Measurements from ENCODE around the gene ABCC12. TPM values are rescaled to one million over a fixed set of nuclear protein-coding genes. Genes with fewer than 3 reads are reported as not detected.

The ABCC12 gene
- total and polyA plus RNA-seq, 8 donors, result not detected

DNA sequence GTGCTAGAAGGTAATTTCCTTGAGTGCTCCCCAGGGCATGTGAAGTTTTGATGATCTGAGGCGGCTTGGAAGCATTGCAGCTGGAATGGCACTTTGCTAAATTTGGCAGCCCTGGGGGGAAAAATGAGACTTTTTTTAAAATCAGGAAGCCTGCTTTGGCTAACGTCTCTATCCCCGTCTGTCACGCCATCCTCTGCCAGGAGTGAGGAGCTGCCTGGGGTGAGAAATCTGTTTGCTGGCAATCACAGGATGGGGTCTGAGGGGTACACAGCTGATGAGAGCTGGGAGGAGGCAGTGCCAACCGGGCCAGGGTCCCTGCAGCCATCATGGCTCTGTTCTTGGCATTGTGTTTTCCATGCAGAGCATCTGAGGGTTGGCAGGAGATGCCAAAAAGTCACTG lies 2.0 kb downstream of the ABCC12 start:
- H3K4me3 ChIP-seq, result no peak overlapping the region
- intact Hi-C loops (cut with DNase I), result no loop called here
- DNase-seq (no peak), ATAC-seq (no peak), FAIRE-seq (no peak)
- H3K36me3 ChIP-seq, result no peaks in the 10 kb centered on the region
- H3K27ac ChIP-seq, result no peak overlapping the region
- WGBS, 2 donors, result 87 to 96% methylated on average over 5 of the region's 5 CpGs
- H3K4me1 ChIP-seq, result no peaks in the 10 kb centered on the region
- TF ChIP-seq, protein P1, sequence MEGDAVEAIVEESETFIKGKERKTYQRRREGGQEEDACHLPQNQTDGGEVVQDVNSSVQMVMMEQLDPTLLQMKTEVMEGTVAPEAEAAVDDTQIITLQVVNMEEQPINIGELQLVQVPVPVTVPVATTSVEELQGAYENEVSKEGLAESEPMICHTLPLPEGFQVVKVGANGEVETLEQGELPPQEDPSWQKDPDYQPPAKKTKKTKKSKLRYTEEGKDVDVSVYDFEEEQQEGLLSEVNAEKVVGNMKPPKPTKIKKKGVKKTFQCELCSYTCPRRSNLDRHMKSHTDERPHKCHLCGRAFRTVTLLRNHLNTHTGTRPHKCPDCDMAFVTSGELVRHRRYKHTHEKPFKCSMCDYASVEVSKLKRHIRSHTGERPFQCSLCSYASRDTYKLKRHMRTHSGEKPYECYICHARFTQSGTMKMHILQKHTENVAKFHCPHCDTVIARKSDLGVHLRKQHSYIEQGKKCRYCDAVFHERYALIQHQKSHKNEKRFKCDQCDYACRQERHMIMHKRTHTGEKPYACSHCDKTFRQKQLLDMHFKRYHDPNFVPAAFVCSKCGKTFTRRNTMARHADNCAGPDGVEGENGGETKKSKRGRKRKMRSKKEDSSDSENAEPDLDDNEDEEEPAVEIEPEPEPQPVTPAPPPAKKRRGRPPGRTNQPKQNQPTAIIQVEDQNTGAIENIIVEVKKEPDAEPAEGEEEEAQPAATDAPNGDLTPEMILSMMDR (IDR thresholded peaks at IDR 0.05), result no peak
- no peaks in the 10 kb centered on the region for H3K9me3 ChIP-seq
- H3K27me3 ChIP-seq, result no peaks in the 10 kb centered on the region

DNA sequence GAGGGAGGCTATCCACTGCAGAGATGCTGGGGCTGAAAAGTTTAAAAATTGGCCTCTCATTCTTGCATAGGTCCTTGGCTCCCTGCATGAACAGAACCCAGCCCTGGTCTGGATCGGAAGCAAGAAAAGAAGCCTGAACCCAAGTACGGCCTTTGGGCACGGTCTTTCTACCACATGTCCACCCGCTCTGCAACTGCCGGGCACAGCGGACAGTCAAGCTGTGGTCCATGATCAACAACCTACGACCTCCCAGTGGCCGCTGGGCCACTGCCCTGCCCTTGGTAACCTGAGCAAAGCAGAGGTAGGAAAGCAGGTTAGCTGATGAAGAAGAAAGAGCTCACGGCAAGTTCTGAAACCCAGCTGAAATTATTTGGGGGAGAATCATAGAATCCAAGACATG lies 3.6 kb downstream of the ABCC12 start:
- Histone ChIP-seq H3K27me3 (no peaks in the 10 kb centered on the region), H3K9me3 (no peaks in the 10 kb centered on the region), H3K4me3 (no peak overlapping the region), H3K36me3 (no peaks in the 10 kb centered on the region), H3K27ac (no peak overlapping the region), H3K4me1 (no peaks in the 10 kb centered on the region)
- DNase-seq (no peak), FAIRE-seq (no peak), ATAC-seq (no peak)
- WGBS, 2 donors, result 96 to 98% methylated on average over 9 of the region's 9 CpGs
- intact Hi-C loops (cut with DNase I), result no loop called here
- TF ChIP-seq, protein P1 (IDR thresholded peaks at IDR 0.05), result no peak

DNA sequence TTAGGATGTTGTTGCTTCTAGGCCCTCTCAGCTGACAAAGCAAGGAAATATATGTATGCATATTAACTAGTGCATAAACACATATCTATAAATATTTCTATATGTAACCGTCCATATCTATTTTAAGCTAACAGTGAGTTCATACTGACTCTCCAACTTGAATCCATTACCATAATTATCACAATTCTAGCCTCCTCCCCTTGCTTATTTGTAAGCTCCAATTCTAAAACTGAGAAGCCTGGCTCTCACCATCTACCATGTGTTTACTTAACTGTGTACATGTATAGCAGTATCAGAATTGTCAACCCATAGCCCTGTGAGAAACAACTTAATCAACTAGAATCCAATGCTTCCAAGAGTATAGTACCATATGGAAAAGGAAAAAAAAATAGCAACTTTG lies 5.1 kb downstream of the ABCC12 start:
- FAIRE-seq (no peak), ATAC-seq (no peak), DNase-seq (no peak)
- Histone ChIP-seq H3K4me1 (no peaks in the 10 kb centered on the region), H3K9me3 (no peaks in the 10 kb centered on the region), H3K4me3 (no peak overlapping the region), H3K27me3 (no peaks in the 10 kb centered on the region), H3K36me3 (no peaks in the 10 kb centered on the region), H3K27ac (no peak overlapping the region)
- TF ChIP-seq, protein P1 (IDR thresholded peaks at IDR 0.05), result no peak
- intact Hi-C loops (cut with DNase I), result no loop called here
- WGBS, 2 donors, result 47 to 56% methylated on average over 1 of the region's 1 CpG

DNA sequence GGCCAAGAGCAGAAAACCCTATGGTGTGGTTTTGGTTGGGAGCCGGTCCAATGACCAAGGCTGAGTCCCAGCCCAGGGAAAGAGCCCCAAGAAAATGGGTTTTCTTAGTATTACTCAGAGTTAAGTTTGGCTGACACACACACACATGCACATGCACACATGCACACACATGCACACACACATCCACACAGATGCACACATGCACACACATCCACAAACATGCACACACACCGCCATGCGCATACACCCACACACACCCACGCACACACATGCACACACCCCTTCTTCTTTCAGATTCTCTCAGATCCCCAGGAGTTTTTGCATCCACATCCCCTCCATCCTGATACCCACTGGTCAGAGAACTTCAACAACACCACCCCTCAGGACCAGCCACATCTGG lies 9.1 kb downstream of the ABCC12 start:
- Histone ChIP-seq H3K4me1 (no peaks in the 10 kb centered on the region), H3K9me3 (no peaks in the 10 kb centered on the region), H3K4me3 (no peak overlapping the region), H3K36me3 (no peaks in the 10 kb centered on the region), H3K27ac (no peak overlapping the region), H3K27me3 (no peaks in the 10 kb centered on the region)
- FAIRE-seq, result no peak
- no peak for ATAC-seq
- no peak for DNase-seq
- TF ChIP-seq, protein P1 (IDR thresholded peaks at IDR 0.05), result no peak
- intact Hi-C loops (cut with DNase I), result no loop called here
- WGBS, 2 donors, result 95 to 99% methylated on average over 4 of the region's 4 CpGs

DNA sequence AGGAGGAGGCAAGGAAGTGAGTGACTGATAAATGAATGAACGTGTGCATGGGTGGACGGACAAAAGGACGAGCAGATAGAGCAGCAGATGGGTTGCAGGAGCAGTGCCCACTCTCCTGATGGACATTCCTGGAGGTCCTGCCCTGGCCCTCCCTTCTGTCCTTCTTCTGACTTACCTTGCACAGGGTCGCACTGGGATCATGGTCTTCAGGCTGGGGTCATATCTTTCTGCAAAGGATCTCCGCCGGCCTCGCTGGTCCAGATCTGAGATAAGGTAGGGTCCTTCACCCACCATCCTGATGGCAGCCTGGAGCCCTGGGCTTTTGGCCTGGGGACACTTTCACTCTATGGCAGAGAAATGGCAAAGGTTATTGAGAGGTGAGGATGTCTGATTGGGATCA lies 9.7 kb downstream of the ABCC12 start:
- no peaks in the 10 kb centered on the region for H3K27me3 ChIP-seq
- intact Hi-C loops (cut with DNase I), result no loop called here
- TF ChIP-seq, protein P1 (IDR thresholded peaks at IDR 0.05), result no peak
- FAIRE-seq (no peak), DNase-seq (no peak), ATAC-seq (no peak)
- 86 to 92% methylated on average over 7 of the region's 7 CpGs for WGBS, 2 donors
- H3K27ac ChIP-seq, result no peak overlapping the region
- H3K4me1 ChIP-seq, result no peaks in the 10 kb centered on the region
- H3K4me3 ChIP-seq, result no peak overlapping the region
- no peaks in the 10 kb centered on the region for H3K36me3 ChIP-seq
- H3K9me3 ChIP-seq, result no peaks in the 10 kb centered on the region

Measured in pancreas (tissue), 10 donors.